OCI-LY3 (cell line): ENCODE measurements around the gene MAPK8.

Source experiments
- H2AFZ ChIP-seq: fragments of 200-600, 300-600 bp; shearing (Covaris generic); 2 replicates; pipeline ENCODE4 v1.6.0; 2014; ENCODE audit warnings: antibody characterized with exemption, low read depth, low read length
- H3K27ac ChIP-seq: fragments of 200-600, 300-600 bp; sonication (generic); 2 replicates; pipeline ENCODE4 v1.5.1; 2014; ENCODE audit warnings: mild to moderate bottlenecking, low read length, moderate library complexity, mixed read lengths
- H3K27me3 ChIP-seq: fragments of 200-600, 300-600 bp; sonication (generic); 2 replicates; pipeline ENCODE4 v1.6.1; 2014; ENCODE audit warnings: low read depth, low read length, mixed read lengths
- H3K36me3 ChIP-seq: fragments of 200-600, 300-600 bp; sonication (generic); replicated peaks from 2 replicates; pipeline ENCODE3; 2014; ENCODE audit warnings: low read depth, low read length, mixed read lengths
- H3K4me1 ChIP-seq: fragments of 300-600, 200-600 bp; sonication (generic); 2 replicates; pipeline ENCODE4 v1.6.1; 2014; ENCODE audit warnings: low read length, mixed read lengths
- H3K4me2 ChIP-seq: fragments of 200-600, 300-600 bp; sonication (generic); 2 replicates; pipeline ENCODE4 v1.6.1; 2014; ENCODE audit warnings: low read length, mixed read lengths
- H3K4me3 ChIP-seq: fragments of 300-600, 200-600 bp; sonication (generic); 2 replicates; pipeline ENCODE4 v1.5.1; 2014; ENCODE audit warnings: antibody characterized with exemption, mild to moderate bottlenecking, low read length, moderate library complexity
- H3K79me2 ChIP-seq: fragments of 300-600, 200-600 bp; shearing (Covaris generic); 2 replicates; pipeline ENCODE4 v1.6.1; 2014; ENCODE audit warnings: mild to moderate bottlenecking, low read length, mixed read lengths
- H3K9ac ChIP-seq: fragments of 300-600, 200-600 bp; shearing (Covaris generic); 2 replicates; pipeline ENCODE4 v1.6.0; 2014; ENCODE audit warnings: mild to moderate bottlenecking, low read length, moderate library complexity
- H3K9me3 ChIP-seq: fragments of 200-600, 300-600 bp; shearing (Covaris generic); 2 replicates; pipeline ENCODE4 v1.6.1; 2014; ENCODE audit warnings: low read length, mixed read lengths; ENCODE audit not compliant: insufficient read depth
- H4K20me1 ChIP-seq: fragments of 200-600, 300-600 bp; sonication (generic); 2 replicates; pipeline ENCODE4 v1.6.1; 2016; ENCODE audit warnings: low read length, mixed read lengths; ENCODE audit not compliant: insufficient read depth
- EZH2phosphoT487 ChIP-seq: fragments of 200-600 bp; shearing (Covaris generic); IDR thresholded peaks from 2 replicates; pipeline ENCODE4 v1.6.1; 2018; ENCODE audit warnings: antibody characterized with exemption, mixed run types, low read depth
- TF ChIP-seq, protein P1 (sequence below): fragments of 200-600, 300-600 bp; sonication (generic); IDR thresholded peaks from 2 replicates; pipeline ENCODE4 v1.5.1; 2014; ENCODE audit warnings: antibody characterized with exemption, low read length, low read depth

MAPK8 gene

DNA sequence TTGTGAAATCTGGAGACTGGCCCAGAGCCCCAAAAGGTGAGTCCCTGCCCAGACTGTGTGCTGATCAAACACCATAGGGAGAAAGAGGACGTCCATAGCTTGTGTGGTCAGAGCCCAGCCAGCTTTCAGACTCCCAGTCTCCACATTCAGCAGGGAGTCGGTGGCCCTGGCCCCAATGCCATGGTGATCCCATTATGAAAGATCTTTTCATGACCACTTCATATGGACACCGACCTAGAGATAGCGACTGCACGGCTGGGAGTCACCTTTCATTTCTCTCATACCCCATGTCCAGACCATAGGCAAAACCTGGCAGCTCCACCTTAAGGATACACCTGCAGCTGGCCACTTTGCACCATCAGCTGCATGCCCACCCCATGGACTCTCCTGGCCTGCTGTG, 172.0 kb downstream of the MAPK8 start:
- H3K27me3 ChIP-seq = peaks cover 6% of the 10 kb centered on the region; the same call in 1 of the 2 replicates
- H2AFZ ChIP-seq = no peak overlapping the region
- no peaks in the 10 kb centered on the region for H3K9me3 ChIP-seq
- no peaks in the 10 kb centered on the region for H4K20me1 ChIP-seq
- H3K4me1 ChIP-seq = no peaks in the 10 kb centered on the region
- no peaks in the 10 kb centered on the region for H3K36me3 ChIP-seq
- H3K9ac ChIP-seq = no peak overlapping the region
- no peak overlapping the region for H3K4me3 ChIP-seq
- no peaks in the 10 kb centered on the region for H3K79me2 ChIP-seq
- no peak overlapping the region for H3K4me2 ChIP-seq
- H3K27ac ChIP-seq = no peak overlapping the region
- TF ChIP-seq, protein P1, sequence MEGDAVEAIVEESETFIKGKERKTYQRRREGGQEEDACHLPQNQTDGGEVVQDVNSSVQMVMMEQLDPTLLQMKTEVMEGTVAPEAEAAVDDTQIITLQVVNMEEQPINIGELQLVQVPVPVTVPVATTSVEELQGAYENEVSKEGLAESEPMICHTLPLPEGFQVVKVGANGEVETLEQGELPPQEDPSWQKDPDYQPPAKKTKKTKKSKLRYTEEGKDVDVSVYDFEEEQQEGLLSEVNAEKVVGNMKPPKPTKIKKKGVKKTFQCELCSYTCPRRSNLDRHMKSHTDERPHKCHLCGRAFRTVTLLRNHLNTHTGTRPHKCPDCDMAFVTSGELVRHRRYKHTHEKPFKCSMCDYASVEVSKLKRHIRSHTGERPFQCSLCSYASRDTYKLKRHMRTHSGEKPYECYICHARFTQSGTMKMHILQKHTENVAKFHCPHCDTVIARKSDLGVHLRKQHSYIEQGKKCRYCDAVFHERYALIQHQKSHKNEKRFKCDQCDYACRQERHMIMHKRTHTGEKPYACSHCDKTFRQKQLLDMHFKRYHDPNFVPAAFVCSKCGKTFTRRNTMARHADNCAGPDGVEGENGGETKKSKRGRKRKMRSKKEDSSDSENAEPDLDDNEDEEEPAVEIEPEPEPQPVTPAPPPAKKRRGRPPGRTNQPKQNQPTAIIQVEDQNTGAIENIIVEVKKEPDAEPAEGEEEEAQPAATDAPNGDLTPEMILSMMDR = no peak
- TF ChIP-seq EZH2phosphoT487 = no peak

DNA sequence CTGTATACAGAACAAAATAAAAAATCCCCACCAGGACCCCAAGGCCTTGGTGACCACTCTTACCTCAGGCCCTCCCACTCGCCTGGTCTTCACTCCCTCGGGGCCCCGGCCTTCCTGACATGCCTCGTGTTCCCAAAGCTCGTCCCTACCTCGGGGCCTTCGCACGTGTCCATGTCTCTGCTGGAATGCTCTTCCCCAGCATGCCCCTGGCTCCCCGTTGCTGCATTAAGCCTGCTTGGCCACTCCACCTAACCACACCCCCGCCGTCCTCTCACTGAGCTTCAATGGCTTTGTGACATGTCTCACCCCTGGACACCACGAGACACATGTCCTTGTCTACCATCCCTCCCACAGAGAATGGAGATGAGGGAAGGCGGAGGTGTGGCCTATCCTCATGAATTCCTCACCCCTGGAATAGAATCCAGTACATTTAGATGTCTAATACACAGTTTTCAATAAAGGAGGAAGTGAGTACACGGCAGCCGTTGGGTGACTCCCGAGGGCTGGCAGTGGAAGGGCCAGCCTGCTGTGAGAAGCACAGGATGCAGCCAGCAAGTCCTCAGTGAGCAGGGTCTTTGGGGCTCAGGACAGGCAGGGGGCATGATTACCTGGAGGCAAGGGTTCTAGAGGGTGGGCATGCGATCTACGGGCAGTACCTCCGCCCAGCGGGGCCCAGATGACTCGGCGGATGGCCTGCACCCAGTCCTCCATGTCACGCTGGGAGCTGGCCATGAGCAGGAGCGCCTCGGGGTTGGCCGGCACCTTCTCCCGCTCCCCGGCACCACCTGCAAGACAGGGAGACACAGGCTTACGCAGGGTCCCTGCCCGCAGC, 172.7 kb downstream of the MAPK8 start:
- TF ChIP-seq, protein P1 = no peak
- TF ChIP-seq EZH2phosphoT487 = no peak
- Histone ChIP-seq H3K4me1 (no peaks in the 10 kb centered on the region), H3K27ac (no peak overlapping the region), H3K4me2 (no peak overlapping the region), H3K9ac (no peak overlapping the region), H3K79me2 (no peaks in the 10 kb centered on the region), H2AFZ (no peak overlapping the region), H3K27me3 (peaks cover 3% of the 10 kb centered on the region; the same call in 1 of the 2 replicates), H3K4me3 (no peak overlapping the region), H3K9me3 (no peaks in the 10 kb centered on the region), H4K20me1 (no peaks in the 10 kb centered on the region), H3K36me3 (no peaks in the 10 kb centered on the region)

DNA sequence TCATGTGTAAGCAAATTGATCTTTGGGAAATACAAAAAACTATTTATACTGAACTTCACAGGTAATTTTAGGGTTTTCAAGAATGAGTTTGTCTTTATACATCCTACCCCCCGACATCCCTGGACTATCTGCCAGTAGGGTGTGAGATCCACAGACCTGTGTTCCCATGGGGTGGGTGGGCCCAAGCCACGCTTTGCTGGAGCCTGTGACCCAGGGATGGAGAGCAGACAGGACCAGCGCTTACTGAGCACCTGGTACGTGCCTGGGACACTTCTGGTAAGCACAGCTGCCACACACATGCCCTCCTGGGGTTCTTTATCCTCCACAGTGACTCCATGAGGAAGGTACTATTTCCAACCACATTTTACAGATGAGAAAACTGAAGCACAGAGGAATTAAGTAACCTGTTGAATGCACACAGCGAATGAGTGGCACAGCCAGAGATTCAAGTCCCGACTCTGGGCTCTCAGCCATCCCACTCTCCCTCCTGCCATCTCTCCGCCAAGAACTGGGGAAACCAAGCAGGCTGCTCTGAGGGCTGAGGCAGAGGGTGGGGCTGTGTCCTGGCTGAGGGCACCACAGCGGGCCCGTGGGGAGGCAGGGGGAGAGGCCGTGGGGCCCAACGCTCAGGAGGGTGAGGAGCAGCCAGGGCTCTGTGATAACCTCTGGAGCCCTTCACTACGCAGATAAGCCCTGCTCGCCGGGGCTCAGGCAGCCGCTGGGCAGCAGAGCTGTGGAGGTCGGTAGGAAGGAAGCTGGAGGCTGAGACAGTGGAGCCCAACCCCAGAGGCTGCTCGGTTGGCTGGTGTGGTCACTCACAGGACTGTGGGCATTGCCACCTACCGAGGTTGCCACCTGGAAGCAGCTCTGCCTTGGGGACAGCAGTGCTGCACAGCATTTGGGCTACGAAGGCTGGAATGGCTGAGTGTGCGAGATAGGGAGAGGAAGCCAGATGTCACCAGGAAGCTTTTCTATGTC, 174.2 kb downstream of the MAPK8 start:
- Histone ChIP-seq H3K27me3 (peaks cover 14% of the 10 kb centered on the region), H3K36me3 (no peaks in the 10 kb centered on the region), H3K9ac (no peak overlapping the region), H3K4me2 (no peak overlapping the region), H3K4me3 (no peak overlapping the region), H3K9me3 (no peaks in the 10 kb centered on the region), H3K4me1 (no peaks in the 10 kb centered on the region), H3K27ac (no peak overlapping the region), H4K20me1 (no peaks in the 10 kb centered on the region), H3K79me2 (no peaks in the 10 kb centered on the region), H2AFZ (no peak overlapping the region)
- no peak for TF ChIP-seq EZH2phosphoT487
- TF ChIP-seq, protein P1 = no peak

DNA sequence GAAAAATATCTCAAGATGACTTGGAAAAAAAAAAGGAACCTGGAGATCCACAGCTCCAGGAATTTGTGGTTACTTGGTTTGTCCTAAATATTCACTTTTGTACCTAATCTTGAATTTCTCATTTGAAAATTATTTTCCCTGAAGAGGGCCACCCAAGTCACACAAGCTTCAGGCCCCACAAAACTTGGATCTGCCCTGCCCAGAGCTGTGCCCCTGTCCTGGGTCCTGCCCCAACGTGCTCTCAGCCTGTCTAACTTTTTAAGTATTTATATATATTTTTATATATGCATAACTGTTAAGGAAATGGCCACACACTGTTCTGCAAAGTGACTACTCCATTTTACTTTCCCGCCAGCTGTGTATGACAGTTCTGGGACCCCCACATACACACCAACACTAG, 174.9 kb downstream of the MAPK8 start:
- Histone ChIP-seq H3K79me2 (no peaks in the 10 kb centered on the region), H3K36me3 (no peaks in the 10 kb centered on the region), H3K9ac (no peak overlapping the region), H3K27me3 (peaks cover 14% of the 10 kb centered on the region), H3K4me2 (no peak overlapping the region), H2AFZ (no peak overlapping the region), H3K9me3 (no peaks in the 10 kb centered on the region), H3K4me3 (no peak overlapping the region), H3K4me1 (no peaks in the 10 kb centered on the region), H4K20me1 (no peaks in the 10 kb centered on the region), H3K27ac (no peak overlapping the region)
- no peak for TF ChIP-seq EZH2phosphoT487
- TF ChIP-seq, protein P1 = no peak
